H9 (cell line): ENCODE measurements around the gene CLCN5. TPM values are rescaled to one million over a fixed set of nuclear protein-coding genes. Genes with fewer than 3 reads are reported as not detected.

ENCODE experiments used
- DNase-seq: peaks from one replicate; pipeline ENCODE4 v3.0.0-alpha.2; 2017
- H2AFZ ChIP-seq: one replicate; pipeline ENCODE4 v1.6.1; 2013; ENCODE audit warnings: mild to moderate bottlenecking, low read length, control low read depth, moderate library complexity
- H2AK5ac ChIP-seq: 2 replicates; pipeline ENCODE4 v1.6.1; 2013; ENCODE audit warnings: low read length, control low read depth, mixed read lengths; ENCODE audit not compliant: insufficient read length
- H2BK120ac ChIP-seq: one replicate; pipeline ENCODE4 v1.6.1; 2013; ENCODE audit warnings: low read depth, mild to moderate bottlenecking, low read length, control low read depth, inconsistent platforms; ENCODE audit not compliant: poor library complexity, severe bottlenecking
- H2BK12ac ChIP-seq: 2 replicates; pipeline ENCODE4 v1.6.1; 2013; ENCODE audit warnings: low read length, control low read depth, mixed read lengths, low read depth; ENCODE audit not compliant: insufficient read length
- H2BK15ac ChIP-seq: 2 replicates; pipeline ENCODE4 v1.6.1; 2013; ENCODE audit warnings: low read depth, low read length, control low read depth
- H2BK20ac ChIP-seq: one replicate; pipeline ENCODE4 v1.6.1; 2013; ENCODE audit warnings: low read depth, mild to moderate bottlenecking, low read length, control low read depth, inconsistent platforms; ENCODE audit not compliant: poor library complexity, severe bottlenecking
- H2BK5ac ChIP-seq: 2 replicates; pipeline ENCODE4 v1.6.1; 2013; ENCODE audit warnings: low read length, control low read depth, mixed read lengths; ENCODE audit not compliant: insufficient read length
- H3K14ac ChIP-seq: 2 replicates; pipeline ENCODE4 v1.6.1; 2013; ENCODE audit warnings: low read length, control low read depth; ENCODE audit not compliant: insufficient read depth
- H3K18ac ChIP-seq: 2 replicates; pipeline ENCODE4 v1.6.1; 2013; ENCODE audit warnings: low read depth, mild to moderate bottlenecking, mixed read lengths, low read length, control low read depth; ENCODE audit not compliant: insufficient read length
- H3K23ac ChIP-seq: 2 replicates; pipeline ENCODE4 v1.6.1; 2013; ENCODE audit warnings: low read length, control low read depth, mixed read lengths, low read depth; ENCODE audit not compliant: insufficient read length
- H3K23me2 ChIP-seq: 2 replicates; pipeline ENCODE4 v1.6.1; 2013; ENCODE audit warnings: low read depth, mild to moderate bottlenecking, mixed read lengths, low read length, control low read depth; ENCODE audit not compliant: insufficient read length, poor library complexity, severe bottlenecking
- H3K27ac ChIP-seq: 2 replicates; pipeline ENCODE4 v1.5.1; 2013; ENCODE audit warnings: low read length, control low read depth, mixed read lengths, low read depth; ENCODE audit not compliant: insufficient read length
- H3K27me3 ChIP-seq: 2 replicates; pipeline ENCODE4 v1.6.1; 2013; ENCODE audit warnings: low read length, control low read depth, inconsistent platforms; ENCODE audit not compliant: insufficient read depth
- H3K4ac ChIP-seq: 2 replicates; pipeline ENCODE4 v1.6.1; 2013; ENCODE audit warnings: low read depth, mild to moderate bottlenecking, control low read depth, inconsistent platforms, low read length, moderate library complexity
- H3K4me1 ChIP-seq: 2 replicates; pipeline ENCODE4 v1.6.1; 2013; ENCODE audit warnings: low read length, control low read depth, inconsistent platforms; ENCODE audit not compliant: insufficient read depth
- H3K4me2 ChIP-seq: 2 replicates; pipeline ENCODE4 v1.6.1; 2013; ENCODE audit warnings: low read length, control low read depth, mixed read lengths; ENCODE audit not compliant: insufficient read length, insufficient read depth
- H3K56ac ChIP-seq: 2 replicates; pipeline ENCODE4 v1.6.1; 2013; ENCODE audit warnings: low read depth, mild to moderate bottlenecking, mixed read lengths, low read length, control low read depth; ENCODE audit not compliant: insufficient read length
- H3K79me1 ChIP-seq: 2 replicates; pipeline ENCODE4 v1.6.1; 2013; ENCODE audit warnings: low read depth, mild to moderate bottlenecking, moderate library complexity, low read length, control low read depth, inconsistent platforms; ENCODE audit not compliant: insufficient read depth, poor library complexity, severe bottlenecking
- H3K79me2 ChIP-seq: 2 replicates; pipeline ENCODE4 v1.6.1; 2013; ENCODE audit warnings: low read length, control low read depth, inconsistent platforms; ENCODE audit not compliant: insufficient read depth
- H3K9ac ChIP-seq: 2 replicates; pipeline ENCODE4 v1.6.1; 2013; ENCODE audit warnings: low read length, control low read depth, mixed read lengths; ENCODE audit not compliant: insufficient read length; ENCODE audit errors: extremely low read depth
- H3K9me3 ChIP-seq: one replicate; pipeline ENCODE4 v1.6.1; 2013; ENCODE audit warnings: low read depth, low read length, inconsistent platforms; ENCODE audit not compliant: control insufficient read depth
- H3T11ph ChIP-seq: one replicate; pipeline ENCODE4 v1.6.1; 2013; ENCODE audit warnings: mild to moderate bottlenecking, low read length, control low read depth, inconsistent platforms
- H4K20me1 ChIP-seq: one replicate; pipeline ENCODE4 v1.6.1; 2013; ENCODE audit not compliant: control insufficient read depth, insufficient read length, insufficient read depth
- H4K5ac ChIP-seq: 2 replicates; pipeline ENCODE4 v1.6.1; 2013; ENCODE audit warnings: low read depth, mild to moderate bottlenecking, mixed read lengths, low read length, control low read depth; ENCODE audit not compliant: insufficient read length
- H4K8ac ChIP-seq: replicated peaks from 2 replicates; pipeline ENCODE4 v1.6.1; 2013; ENCODE audit warnings: low read length, control low read depth, mixed read lengths, low read depth; ENCODE audit not compliant: insufficient read length
- H4K91ac ChIP-seq: 2 replicates; pipeline ENCODE4 v1.6.1; 2013; ENCODE audit warnings: low read depth, mild to moderate bottlenecking, moderate library complexity, mixed read lengths, low read length, control low read depth; ENCODE audit not compliant: insufficient read length
- H3K27ac Mint-ChIP-seq, 3 experiments: 2 replicates in 2 of 3; 3 replicates in 1 of 3; pipeline ENCODE4 v1.8.0; 2020 to 2021; ENCODE audit warnings: mixed read lengths in 3 of 3, mild to moderate bottlenecking in 1 of 3, moderate library complexity in 1 of 3
- H3K27me3 Mint-ChIP-seq: 2 replicates; pipeline ENCODE4 v1.8.0; 2021; ENCODE audit warnings: low read depth, mild to moderate bottlenecking, moderate library complexity, mixed read lengths
- H3K36me3 Mint-ChIP-seq, 3 experiments: 2 replicates in 2 of 3; 3 replicates in 1 of 3; pipeline ENCODE4 v1.8.0; 2020 to 2021; ENCODE audit warnings: low read depth in 3 of 3, mixed read lengths in 3 of 3; ENCODE audit not compliant: insufficient read depth in 1 of 3
- H3K4me1 Mint-ChIP-seq, 2 experiments: 2 replicates each; pipeline ENCODE4 v1.8.0; 2020; ENCODE audit warnings: mixed read lengths in 2 of 2
- H3K4me3 Mint-ChIP-seq, 2 experiments: 2 replicates in 1 of 2; 3 replicates in 1 of 2; pipeline ENCODE4 v1.8.0; 2020 to 2021; ENCODE audit warnings: mild to moderate bottlenecking in 2 of 2, mixed read lengths in 2 of 2, moderate library complexity in 1 of 2
- H3K9me3 Mint-ChIP-seq, 2 experiments: 2 replicates in 1 of 2; 3 replicates in 1 of 2; pipeline ENCODE4 v1.8.0; 2020; ENCODE audit warnings: mild to moderate bottlenecking in 2 of 2, mixed read lengths in 2 of 2, moderate library complexity in 1 of 2
- WGBS: extraction: QIAGEN DNeasy Blood & Tissue Kit; methylation state at CpG from one replicate; pipeline ENCODE4 v1.1.7; 2013; ENCODE audit warnings: missing lambda C conversion rate, low lambda C conversion rate, mixed read lengths; ENCODE audit not compliant: insufficient read length; ENCODE audit errors: extremely low coverage; 5-methylcytosine and 5-hydroxymethylcytosine counted together
- total RNA-seq: library from RNA; stranded (reverse); gene quantifications from 2 replicates; pipeline ENCODE4 v1.2.1, GENCODE V29; 2021
- TF ChIP-seq, protein P1 (sequence below): fragments of 200-600 bp; sonication (generic); conservative IDR thresholded peaks from 3 replicates; pipeline ENCODE4 v1.8.0; 2021; ENCODE audit warnings: antibody characterized with exemption, mild to moderate bottlenecking

CLCN5 gene
- total RNA-seq, 1 experiment from 2014 or later = 5.9 TPM

DNA sequence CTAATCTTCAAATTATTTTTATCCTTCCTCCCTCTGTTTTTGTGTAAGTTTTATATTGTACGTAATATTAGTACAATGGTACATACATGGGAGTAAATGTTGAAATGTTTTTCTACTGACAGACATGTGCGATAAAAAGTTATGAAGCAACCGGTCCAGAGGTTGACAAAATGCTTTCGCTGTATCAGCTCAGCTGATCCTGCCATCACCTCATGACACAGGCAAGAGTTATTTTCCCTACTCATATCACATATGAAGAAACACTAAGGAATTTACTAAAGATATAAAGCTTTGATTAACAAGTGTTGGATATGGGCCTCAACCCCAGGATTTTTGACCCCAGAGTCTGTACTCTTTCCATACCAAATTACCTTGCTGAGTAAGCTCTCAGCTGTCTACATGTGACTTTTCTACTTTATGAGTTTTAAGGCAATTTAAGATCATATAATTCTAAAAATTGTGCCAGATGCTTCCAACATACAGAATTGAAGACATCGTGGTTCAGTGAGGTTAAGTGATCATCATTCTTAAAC lies 50.0 kb downstream of the CLCN5 start:
- Histone ChIP-seq H3K27ac (no peak overlapping the region), H2BK120ac (no peak overlapping the region), H4K5ac (no peak overlapping the region), H2BK20ac (no peak overlapping the region), H3K4me1 (no peaks in the 10 kb centered on the region), H3K14ac (no peak overlapping the region), H3K9ac (no peak overlapping the region), H4K91ac (no peak overlapping the region), H3K4me2 (no peak overlapping the region), H2BK15ac (no peak overlapping the region), H3K56ac (no peak overlapping the region), H2AK5ac (no peak overlapping the region), H3T11ph (no peak overlapping the region), H4K20me1 (no peaks in the 10 kb centered on the region), H3K23me2 (no peaks in the 10 kb centered on the region), H2AFZ (no peak overlapping the region), H4K8ac (no peak overlapping the region), H3K79me2 (no peaks in the 10 kb centered on the region), H3K23ac (no peak overlapping the region), H2BK12ac (no peak overlapping the region), H3K18ac (no peak overlapping the region), H3K4ac (no peak overlapping the region), H3K27me3 (no peaks in the 10 kb centered on the region), H3K79me1 (no peaks in the 10 kb centered on the region), H3K9me3 (peaks cover 12% of the 10 kb centered on the region), H2BK5ac (no peak overlapping the region)
- H3K9me3 Mint-ChIP-seq = peaks cover 42 to 63% of the 10 kb centered on the region in 2 experiments
- H3K4me1 Mint-ChIP-seq = no peaks in the 10 kb centered on the region
- no peaks in the 10 kb centered on the region; the same call in none of the 2 replicates for H3K27me3 Mint-ChIP-seq
- no peak overlapping the region for H3K27ac Mint-ChIP-seq
- H3K4me3 Mint-ChIP-seq = no peak overlapping the region
- TF ChIP-seq, protein P1, sequence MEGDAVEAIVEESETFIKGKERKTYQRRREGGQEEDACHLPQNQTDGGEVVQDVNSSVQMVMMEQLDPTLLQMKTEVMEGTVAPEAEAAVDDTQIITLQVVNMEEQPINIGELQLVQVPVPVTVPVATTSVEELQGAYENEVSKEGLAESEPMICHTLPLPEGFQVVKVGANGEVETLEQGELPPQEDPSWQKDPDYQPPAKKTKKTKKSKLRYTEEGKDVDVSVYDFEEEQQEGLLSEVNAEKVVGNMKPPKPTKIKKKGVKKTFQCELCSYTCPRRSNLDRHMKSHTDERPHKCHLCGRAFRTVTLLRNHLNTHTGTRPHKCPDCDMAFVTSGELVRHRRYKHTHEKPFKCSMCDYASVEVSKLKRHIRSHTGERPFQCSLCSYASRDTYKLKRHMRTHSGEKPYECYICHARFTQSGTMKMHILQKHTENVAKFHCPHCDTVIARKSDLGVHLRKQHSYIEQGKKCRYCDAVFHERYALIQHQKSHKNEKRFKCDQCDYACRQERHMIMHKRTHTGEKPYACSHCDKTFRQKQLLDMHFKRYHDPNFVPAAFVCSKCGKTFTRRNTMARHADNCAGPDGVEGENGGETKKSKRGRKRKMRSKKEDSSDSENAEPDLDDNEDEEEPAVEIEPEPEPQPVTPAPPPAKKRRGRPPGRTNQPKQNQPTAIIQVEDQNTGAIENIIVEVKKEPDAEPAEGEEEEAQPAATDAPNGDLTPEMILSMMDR = no peak
- WGBS = no CpG with 5 or more reads among the region's 5 CpGs
- H3K36me3 Mint-ChIP-seq = no peaks in the 10 kb centered on the region; a peak in 2 of 7 replicates
- DNase-seq = no peak
